VCaP (cell line): Measurements from ENCODE around the gene ORC2.

Experiments
- H3K27ac ChIP-seq: fragments of 450-650 bp; 2 replicates; pipeline ENCODE4 v1.5.1; 2017
- TF ChIP-seq, protein P1 (sequence below): fragments of 450-650 bp; conservative IDR thresholded peaks from 2 replicates; pipeline ENCODE4 v1.5.1; 2017; ENCODE audit warnings: mild to moderate bottlenecking, moderate library complexity

The ORC2 gene

DNA sequence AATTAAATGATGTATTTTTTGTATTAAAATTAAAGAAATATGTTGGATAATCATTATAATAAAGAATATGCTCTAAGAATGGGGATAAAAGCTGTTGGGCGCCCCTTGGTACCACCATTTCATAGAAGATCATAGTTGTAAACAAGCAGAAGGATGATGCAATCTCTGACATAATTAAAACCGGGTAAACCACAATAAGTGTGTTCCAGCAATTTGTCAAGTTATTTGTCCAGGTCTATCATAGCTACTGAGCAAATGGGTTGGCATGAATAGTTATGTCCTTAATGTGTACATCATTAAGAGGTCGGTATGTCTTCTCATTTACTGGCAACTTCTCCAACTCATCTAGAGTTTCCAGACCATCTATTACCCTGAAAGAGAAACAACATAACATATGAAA is 92.3 kb downstream of the ORC2 start:
- H3K27ac ChIP-seq = no peak overlapping the region
- TF ChIP-seq, protein P1, sequence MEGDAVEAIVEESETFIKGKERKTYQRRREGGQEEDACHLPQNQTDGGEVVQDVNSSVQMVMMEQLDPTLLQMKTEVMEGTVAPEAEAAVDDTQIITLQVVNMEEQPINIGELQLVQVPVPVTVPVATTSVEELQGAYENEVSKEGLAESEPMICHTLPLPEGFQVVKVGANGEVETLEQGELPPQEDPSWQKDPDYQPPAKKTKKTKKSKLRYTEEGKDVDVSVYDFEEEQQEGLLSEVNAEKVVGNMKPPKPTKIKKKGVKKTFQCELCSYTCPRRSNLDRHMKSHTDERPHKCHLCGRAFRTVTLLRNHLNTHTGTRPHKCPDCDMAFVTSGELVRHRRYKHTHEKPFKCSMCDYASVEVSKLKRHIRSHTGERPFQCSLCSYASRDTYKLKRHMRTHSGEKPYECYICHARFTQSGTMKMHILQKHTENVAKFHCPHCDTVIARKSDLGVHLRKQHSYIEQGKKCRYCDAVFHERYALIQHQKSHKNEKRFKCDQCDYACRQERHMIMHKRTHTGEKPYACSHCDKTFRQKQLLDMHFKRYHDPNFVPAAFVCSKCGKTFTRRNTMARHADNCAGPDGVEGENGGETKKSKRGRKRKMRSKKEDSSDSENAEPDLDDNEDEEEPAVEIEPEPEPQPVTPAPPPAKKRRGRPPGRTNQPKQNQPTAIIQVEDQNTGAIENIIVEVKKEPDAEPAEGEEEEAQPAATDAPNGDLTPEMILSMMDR = no peak

DNA sequence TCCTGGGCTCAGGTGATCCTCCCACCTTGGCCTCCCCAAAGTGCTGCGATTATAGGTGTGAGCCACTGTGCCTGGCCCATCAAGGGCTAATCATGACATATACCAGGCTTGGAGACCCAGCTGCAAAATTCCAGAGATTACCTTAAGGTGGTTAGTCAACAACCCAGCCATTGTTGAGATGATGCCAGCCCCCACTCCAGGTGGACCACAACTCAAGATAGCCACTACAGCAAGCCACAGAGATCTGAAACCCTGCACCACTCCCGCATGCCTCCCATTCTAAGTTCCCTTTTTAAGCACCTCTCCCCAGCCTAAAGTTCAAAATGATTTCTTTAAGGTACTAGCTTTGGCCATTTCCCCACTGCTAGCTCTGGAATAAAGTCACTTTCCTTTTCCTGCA is 94.4 kb downstream of the ORC2 start:
- TF ChIP-seq, protein P1 = no peak
- no peak overlapping the region for H3K27ac ChIP-seq

DNA sequence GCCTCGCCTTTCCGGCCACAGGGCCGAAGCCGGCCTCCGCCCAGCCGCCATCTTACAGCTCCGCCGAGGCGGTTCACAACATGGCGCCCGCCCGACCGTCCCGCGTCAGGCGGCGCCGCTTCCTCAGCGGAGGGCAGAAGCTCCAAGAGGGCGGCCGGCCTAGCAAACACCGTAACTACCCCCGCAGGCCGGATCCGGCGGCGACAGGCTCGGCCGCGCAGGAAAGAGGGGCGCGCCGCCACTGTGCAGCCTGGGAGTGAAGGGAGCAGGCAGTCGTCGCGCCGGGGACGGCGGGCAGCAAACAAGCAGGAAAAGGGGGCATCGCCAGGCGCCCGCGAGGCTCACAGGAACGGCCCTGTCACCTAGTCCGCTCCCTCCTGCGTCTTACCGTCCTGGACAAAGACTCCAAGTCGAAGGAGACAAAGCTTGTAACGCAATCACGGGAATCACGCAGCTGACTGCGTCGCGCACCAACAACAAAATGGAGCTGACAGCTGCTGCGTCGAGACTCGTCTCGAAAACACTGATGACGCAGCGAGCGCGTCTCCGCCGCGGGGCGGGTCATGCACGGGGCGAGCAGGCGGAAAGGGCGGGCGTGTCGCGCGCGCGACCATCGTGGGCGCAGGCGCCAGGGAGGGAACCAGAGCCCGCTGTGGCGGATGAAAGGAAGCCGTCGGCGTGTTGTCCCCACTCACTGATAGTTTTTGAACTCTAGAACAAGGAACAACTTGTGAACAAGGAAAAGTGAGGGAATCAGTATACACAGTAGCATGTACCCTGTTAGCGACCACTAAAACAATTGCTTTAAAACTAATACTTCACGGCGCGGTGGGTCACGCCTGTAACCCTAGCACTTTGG is 99.1 kb downstream of the ORC2 start, which contains the start of gene CLK1:
Gene CLK1 (minus strand): TSS at position 483 of the 859 bp plus-strand sequence. CDS start 2,796 bp downstream, outside the sequence.
- TF ChIP-seq, protein P1 = no peak
- H3K27ac ChIP-seq = peak within 1 kb of the TSS; percentile 100

DNA sequence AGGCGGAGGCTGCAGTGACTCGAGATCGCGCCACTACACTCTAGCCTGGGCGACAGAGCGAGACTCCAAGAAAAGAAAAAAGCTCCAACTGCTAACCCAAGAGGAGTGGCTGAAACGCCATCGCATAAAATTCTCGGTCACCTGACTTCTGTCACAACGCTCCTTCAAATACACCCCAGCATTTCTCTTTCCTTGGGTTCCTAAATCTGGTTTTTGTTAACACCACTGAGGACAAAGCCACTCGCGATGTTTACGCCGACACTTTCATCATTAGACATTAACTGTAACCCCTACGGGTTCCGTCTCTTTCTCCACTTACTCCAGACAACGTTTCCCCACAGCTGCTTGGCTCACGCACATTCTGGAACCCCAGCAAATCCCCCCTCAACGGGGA is 99.7 kb downstream of the ORC2 start:
- peak overlapping the region; percentile 100 for H3K27ac ChIP-seq
- TF ChIP-seq, protein P1 = no peak

DNA sequence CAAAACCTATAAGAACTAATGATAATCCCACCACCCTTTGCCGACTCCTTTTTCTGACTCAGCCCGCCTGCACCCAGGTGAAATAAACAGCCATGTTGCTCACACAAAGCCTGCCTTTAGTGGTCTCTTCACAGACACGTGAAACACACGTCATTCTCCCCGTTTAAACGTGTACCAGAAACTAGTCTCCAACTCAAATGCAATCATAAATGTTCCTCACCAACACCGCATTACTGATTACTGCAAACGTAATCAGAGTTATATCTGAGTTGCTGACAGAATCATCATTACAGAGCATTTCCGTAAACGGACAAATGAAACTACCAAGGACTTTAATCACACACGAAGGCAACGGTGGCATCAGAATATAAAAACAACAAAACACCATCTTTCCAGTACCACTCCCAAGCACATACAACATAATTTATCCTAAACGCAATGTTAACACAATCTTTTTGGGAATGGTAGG is 100.9 kb downstream of the ORC2 start:
- TF ChIP-seq, protein P1 = no peak
- peak overlapping the region; percentile 100; the same call in 1 of the 2 replicates for H3K27ac ChIP-seq

DNA sequence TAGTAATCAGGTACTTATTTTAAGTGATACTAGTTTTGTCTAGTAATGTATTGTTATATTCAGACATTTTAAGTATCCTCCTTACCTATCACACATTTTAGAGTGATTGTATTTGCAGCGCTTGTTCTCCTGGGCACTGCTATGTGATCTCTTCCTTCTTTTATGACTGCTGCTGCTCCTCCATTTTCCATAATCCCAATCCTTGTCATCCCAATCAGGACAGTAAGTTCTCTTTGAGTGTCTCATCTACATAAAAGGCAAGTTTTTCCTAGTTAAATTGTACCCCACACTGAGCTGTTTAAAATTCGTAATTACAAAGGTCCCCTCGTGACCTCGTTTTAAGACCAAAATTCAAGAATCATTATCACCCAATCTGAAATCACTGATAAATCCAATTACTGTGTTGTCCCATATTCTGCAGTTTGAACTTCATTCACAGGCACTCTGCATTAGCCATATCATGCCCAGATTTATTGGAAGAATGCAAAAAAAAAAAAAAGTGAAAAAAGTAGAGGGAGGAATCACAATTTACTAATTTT is 101.8 kb downstream of the ORC2 start:
- TF ChIP-seq, protein P1 = no peak
- H3K27ac ChIP-seq = peak overlapping the region; percentile 100; the same call in 1 of the 2 replicates

DNA sequence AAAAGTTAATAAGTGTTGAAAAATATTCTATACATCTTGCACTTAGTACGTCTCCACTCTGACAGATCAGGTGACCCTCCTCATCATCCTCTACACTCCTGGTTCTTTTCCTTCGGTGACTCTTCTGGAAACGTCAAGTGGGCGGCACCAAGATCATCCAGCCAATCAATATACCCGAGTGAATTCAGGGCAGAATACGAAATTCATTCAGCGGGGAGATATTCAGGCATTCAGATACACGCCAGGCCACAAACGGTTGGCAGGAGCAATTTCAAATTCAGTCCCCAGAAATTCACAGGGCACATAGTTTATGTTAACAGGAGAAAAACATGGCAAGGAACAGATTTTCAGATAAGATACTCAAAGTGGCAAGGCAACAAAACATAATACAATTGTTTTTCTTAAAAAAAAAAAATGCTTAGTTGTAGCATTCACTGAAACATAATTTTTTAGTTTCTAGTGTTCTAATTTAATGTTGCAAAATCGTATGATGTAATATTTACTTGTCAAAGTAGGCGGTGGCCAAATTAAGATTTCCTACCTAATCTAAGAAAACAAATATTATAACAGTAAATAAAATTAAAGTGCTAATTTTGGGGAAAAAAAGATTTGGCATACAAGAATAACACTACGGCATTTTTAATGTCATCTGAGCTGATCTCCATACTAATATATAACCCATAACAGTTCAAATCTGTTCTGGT is 103.2 kb downstream of the ORC2 start:
- H3K27ac ChIP-seq = no peak overlapping the region; the same call in 1 of the 2 replicates
- TF ChIP-seq, protein P1 = no peak
